ENCODE measurements around the gene RNU5B-1. TPM values are rescaled to one million over a fixed set of nuclear protein-coding genes. Genes with fewer than 3 reads are reported as not detected.
A peak's percentile ranks its signal among the peaks of the same experiment; 100 is the strongest.

RNU5B-1 gene
- total RNA-seq, 1 donor from 2014 or later, result 19.7 TPM

DNA sequence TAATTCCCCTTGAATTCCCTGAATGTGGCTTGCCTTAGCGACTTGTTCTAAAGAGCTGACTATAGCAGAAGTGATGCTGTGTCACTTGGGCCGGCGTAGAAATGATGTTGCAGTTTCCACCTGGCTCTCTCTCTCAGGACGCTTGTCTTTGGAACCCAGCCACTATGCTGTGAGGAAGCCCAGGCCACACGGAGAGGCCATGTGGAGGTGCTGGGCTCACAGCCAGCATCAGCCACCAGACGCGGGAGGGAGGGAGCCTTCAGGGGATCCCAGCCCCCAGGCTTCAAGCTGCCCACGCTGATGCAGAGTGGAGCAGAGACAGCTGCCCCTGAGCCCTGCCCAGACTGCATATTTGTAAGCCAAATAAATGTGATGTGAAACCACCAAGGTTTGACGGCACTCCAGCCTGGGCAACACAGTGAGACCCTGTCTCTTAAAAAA is 18.6 kb downstream of the RNU5B-1 start:
- DNase-seq (ENCODE audit: low spot score in 2 of 2, unreplicated experiment in 2 of 2), result peak in 1 of 2 experiments; percentile 59
- peaks cover 21% of the 10 kb centered on the region for H3K4me1 Mint-ChIP-seq
- no peaks in the 10 kb centered on the region for H3K9me3 Mint-ChIP-seq
- H3K27ac Mint-ChIP-seq, result peak overlapping the region; percentile 72
- H3K4me3 Mint-ChIP-seq, result no peak overlapping the region
- TF ChIP-seq, protein P1, sequence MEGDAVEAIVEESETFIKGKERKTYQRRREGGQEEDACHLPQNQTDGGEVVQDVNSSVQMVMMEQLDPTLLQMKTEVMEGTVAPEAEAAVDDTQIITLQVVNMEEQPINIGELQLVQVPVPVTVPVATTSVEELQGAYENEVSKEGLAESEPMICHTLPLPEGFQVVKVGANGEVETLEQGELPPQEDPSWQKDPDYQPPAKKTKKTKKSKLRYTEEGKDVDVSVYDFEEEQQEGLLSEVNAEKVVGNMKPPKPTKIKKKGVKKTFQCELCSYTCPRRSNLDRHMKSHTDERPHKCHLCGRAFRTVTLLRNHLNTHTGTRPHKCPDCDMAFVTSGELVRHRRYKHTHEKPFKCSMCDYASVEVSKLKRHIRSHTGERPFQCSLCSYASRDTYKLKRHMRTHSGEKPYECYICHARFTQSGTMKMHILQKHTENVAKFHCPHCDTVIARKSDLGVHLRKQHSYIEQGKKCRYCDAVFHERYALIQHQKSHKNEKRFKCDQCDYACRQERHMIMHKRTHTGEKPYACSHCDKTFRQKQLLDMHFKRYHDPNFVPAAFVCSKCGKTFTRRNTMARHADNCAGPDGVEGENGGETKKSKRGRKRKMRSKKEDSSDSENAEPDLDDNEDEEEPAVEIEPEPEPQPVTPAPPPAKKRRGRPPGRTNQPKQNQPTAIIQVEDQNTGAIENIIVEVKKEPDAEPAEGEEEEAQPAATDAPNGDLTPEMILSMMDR (IDR thresholded peaks at IDR 0.05; ENCODE audit: unreplicated experiment), result no peak
- peaks cover 7% of the 10 kb centered on the region for H3K36me3 Mint-ChIP-seq
- no peaks in the 10 kb centered on the region for H3K27me3 Mint-ChIP-seq (ENCODE audit: low read depth)

GRCh38 chr15:65326117-65326526 is 21.6 kb downstream of the RNU5B-1 start:
- Mint-ChIP-seq H3K9me3 (no peaks in the 10 kb centered on the region), H3K27ac (peak overlapping the region; percentile 53), H3K27me3 (ENCODE audit: low read depth) (no peaks in the 10 kb centered on the region), H3K36me3 (peaks cover 20% of the 10 kb centered on the region), H3K4me1 (peaks cover 19% of the 10 kb centered on the region), H3K4me3 (no peak overlapping the region)
- DNase-seq (ENCODE audit: low spot score in 2 of 2, unreplicated experiment in 2 of 2), result no peak
- TF ChIP-seq, protein P1 (IDR thresholded peaks at IDR 0.05; ENCODE audit: unreplicated experiment), result no peak

DNA sequence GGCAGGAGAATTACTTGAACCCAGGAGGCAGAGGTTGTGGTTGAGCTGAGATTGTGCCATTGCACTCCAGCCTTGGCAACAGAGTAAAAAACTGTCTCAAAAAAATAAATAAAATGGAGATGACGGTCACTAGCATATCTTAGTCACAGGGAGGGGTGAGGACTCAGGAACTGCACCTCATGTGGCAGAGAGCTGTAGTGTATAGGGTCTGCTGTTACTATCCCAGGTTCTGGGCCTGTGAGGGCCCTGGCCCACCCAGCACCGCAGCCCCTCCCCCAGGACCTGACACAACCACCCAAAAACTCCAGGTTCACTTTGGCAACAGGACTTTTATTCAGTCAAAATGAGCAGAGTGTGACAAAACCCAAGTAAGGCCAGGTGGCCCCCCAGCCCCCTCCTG is 22.3 kb downstream of the RNU5B-1 start:
- TF ChIP-seq, protein P1 (IDR thresholded peaks at IDR 0.05; ENCODE audit: unreplicated experiment), result no peak
- H3K36me3 Mint-ChIP-seq, result peaks cover 23% of the 10 kb centered on the region
- no peak overlapping the region for H3K27ac Mint-ChIP-seq
- DNase-seq (ENCODE audit: low spot score in 2 of 2, unreplicated experiment in 2 of 2), result no peak
- no peak overlapping the region for H3K4me3 Mint-ChIP-seq
- peaks cover 19% of the 10 kb centered on the region for H3K4me1 Mint-ChIP-seq
- H3K27me3 Mint-ChIP-seq (ENCODE audit: low read depth), result no peaks in the 10 kb centered on the region
- H3K9me3 Mint-ChIP-seq, result no peaks in the 10 kb centered on the region

DNA sequence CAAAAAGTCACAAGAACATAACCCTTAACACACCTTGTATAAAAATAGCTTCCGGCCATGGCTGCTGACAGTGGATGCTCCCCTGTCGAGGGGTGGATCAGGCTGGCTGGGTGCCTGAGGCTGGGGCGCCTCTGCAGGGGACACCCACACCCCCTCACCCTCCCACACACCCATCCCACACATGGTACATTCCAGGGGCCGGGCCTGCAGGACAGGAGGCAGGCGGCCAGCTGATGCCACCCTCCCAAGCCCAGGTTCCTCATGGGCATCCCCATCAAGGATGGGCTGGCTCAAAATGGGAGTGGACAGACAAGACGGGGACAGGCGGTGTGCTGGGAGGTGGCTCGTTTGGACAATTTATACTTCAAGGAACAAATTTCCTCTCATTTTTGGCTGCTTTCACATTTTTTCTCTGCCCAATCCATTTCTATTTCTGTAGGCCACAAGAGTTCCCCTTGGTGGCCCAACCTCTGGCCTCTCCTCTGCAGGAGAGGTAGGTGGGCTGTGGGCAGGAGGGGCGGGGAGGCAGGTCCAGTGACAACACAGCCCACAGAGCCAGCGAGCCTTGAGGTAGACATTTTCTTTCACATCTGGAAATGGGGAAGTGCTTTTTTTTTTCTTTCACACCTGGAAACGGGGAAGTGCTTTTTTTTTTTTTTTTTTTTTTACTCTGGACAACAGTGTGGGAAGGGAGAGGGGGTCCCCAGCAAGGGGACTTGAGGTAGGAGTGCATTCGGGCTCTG is 23.3 kb downstream of the RNU5B-1 start:
- no peak for DNase-seq (ENCODE audit: low spot score in 2 of 2, unreplicated experiment in 2 of 2)
- Mint-ChIP-seq H3K36me3 (peaks cover 25% of the 10 kb centered on the region), H3K9me3 (no peaks in the 10 kb centered on the region), H3K4me3 (no peak overlapping the region), H3K27me3 (ENCODE audit: low read depth) (no peaks in the 10 kb centered on the region), H3K27ac (no peak overlapping the region), H3K4me1 (peaks cover 14% of the 10 kb centered on the region)
- TF ChIP-seq, protein P1 (IDR thresholded peaks at IDR 0.05; ENCODE audit: unreplicated experiment), result no peak

- no peaks in the 10 kb centered on the region for H3K9me3 Mint-ChIP-seq
- TF ChIP-seq, protein P1 (IDR thresholded peaks at IDR 0.05; ENCODE audit: unreplicated experiment), result no peak
- no peaks in the 10 kb centered on the region for H3K27me3 Mint-ChIP-seq (ENCODE audit: low read depth)
- DNase-seq (ENCODE audit: low spot score in 2 of 2, unreplicated experiment in 2 of 2), result no peak
- no peak overlapping the region for H3K27ac Mint-ChIP-seq
- peaks cover 10% of the 10 kb centered on the region for H3K4me1 Mint-ChIP-seq
- no peak overlapping the region for H3K4me3 Mint-ChIP-seq
- peaks cover 25% of the 10 kb centered on the region for H3K36me3 Mint-ChIP-seq
Observed at GRCh38 chr15:65328506-65329287, 24.2 kb downstream of the RNU5B-1 start.
